ENCODE data around the gene PSME3IP1. TPM values are rescaled to one million over a fixed set of nuclear protein-coding genes. Genes with fewer than 3 reads are reported as not detected.
"Not testable (repeated sequence)": the region's sequence is repeated elsewhere in the genome, so short reads cannot be mapped to it uniquely, and the experiment has no call there.

The PSME3IP1 gene
- total and polyA plus RNA-seq, 2 experiments from 2014 or later, result 64.2 to 73.2 TPM

DNA sequence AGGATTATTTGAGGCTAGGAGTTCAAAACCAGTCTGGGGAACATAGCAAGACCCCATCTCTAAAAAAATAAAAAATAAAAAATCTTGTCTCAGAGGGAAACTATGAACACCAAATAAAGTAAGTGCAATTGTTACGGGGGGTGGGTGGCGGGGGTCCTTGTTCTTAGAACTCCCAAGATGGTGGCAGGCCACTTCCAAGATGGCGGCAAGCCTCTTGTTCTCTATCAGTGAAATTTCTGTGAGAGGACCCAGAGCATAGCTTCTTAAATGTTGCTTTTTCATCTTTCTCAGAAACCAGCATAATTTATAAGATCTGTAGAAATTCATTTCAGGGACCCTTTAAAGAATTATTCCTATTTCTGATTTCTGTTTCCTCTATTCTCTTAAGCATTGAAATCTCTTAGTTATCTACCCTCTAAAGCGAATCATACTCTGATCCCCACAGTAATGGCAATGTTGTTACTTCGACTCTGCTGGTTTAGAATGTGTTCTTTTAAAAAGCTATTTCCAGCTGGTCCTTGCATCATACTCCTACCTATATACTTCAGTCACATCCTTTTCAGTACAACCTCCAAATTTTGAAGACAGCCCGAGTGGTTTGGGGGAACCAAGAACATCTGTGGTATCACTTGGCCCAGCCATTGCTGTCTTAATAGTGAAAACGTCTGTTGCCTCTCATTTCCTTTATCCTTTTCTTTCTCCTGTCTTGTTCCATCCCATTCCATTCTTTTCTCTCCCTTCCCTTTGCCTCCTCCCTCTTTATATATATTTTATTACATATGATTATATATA lies 16.5 kb upstream of the PSME3IP1 start:
- H3K27ac ChIP-seq, result no peak overlapping the region
- no peak for DNase-seq (ENCODE audit: low spot score)
- no peaks in the 10 kb centered on the region for H3K4me1 ChIP-seq (ENCODE audit: insufficient read depth)
- H3K9me2 ChIP-seq (replicated peaks; ENCODE audit: insufficient read depth), result no peaks in the 10 kb centered on the region
- peaks cover 57% of the 10 kb centered on the region for H3K79me2 ChIP-seq
- H3K36me3 ChIP-seq (replicated peaks; ENCODE audit: insufficient read depth, low read depth), result no peaks in the 10 kb centered on the region
- TF ChIP-seq, protein P1, sequence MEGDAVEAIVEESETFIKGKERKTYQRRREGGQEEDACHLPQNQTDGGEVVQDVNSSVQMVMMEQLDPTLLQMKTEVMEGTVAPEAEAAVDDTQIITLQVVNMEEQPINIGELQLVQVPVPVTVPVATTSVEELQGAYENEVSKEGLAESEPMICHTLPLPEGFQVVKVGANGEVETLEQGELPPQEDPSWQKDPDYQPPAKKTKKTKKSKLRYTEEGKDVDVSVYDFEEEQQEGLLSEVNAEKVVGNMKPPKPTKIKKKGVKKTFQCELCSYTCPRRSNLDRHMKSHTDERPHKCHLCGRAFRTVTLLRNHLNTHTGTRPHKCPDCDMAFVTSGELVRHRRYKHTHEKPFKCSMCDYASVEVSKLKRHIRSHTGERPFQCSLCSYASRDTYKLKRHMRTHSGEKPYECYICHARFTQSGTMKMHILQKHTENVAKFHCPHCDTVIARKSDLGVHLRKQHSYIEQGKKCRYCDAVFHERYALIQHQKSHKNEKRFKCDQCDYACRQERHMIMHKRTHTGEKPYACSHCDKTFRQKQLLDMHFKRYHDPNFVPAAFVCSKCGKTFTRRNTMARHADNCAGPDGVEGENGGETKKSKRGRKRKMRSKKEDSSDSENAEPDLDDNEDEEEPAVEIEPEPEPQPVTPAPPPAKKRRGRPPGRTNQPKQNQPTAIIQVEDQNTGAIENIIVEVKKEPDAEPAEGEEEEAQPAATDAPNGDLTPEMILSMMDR (IDR thresholded peaks at IDR 0.05; ENCODE audit: poor library complexity), result no peak
- no peak overlapping the region for H3K4me3 ChIP-seq
- 96% methylated on average over 7 of the region's 7 CpGs for WGBS (ENCODE audit: low lambda C conversion rate, missing lambda C conversion rate)
- no peaks in the 10 kb centered on the region for H3K9me3 ChIP-seq (ENCODE audit: low read depth)
- H2AFZ ChIP-seq, result no peak overlapping the region
- no peak overlapping the region for H3K4me2 ChIP-seq
- peaks cover 15% of the 10 kb centered on the region for H4K20me1 ChIP-seq (ENCODE audit: insufficient read depth, poor library complexity, severe bottlenecking)
- H3K27me3 ChIP-seq, result no peaks in the 10 kb centered on the region

DNA sequence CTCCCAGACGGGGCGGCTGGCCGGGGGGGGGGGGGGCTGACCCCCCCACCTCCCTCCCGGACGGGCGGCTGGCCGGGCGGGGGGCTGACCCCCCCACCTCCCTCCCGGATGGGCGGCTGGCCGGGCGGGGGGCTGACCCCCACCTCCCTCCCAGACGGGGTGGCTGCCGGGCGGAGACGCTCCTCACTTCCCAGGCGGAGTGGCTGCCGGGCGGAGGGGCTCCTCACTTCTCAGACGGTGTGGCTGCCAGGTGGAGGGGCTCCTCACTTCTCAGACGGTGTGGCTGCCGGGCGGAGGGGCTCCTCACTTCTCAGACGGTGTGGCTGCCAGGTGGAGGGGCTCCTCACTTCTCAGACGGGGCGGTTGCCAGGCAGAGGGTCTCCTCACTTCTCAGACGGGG lies 15.1 kb upstream of the PSME3IP1 start:
- not testable (repeated sequence) for H3K27me3 ChIP-seq; H2AFZ ChIP-seq; H3K27ac ChIP-seq; H3K36me3 ChIP-seq (replicated peaks; ENCODE audit: insufficient read depth, low read depth); DNase-seq (ENCODE audit: low spot score); H3K4me2 ChIP-seq; H3K4me3 ChIP-seq; H3K9me3 ChIP-seq (ENCODE audit: low read depth); H3K9me2 ChIP-seq (replicated peaks; ENCODE audit: insufficient read depth); H3K4me1 ChIP-seq (ENCODE audit: insufficient read depth)
- WGBS (ENCODE audit: low lambda C conversion rate, missing lambda C conversion rate), result 96% methylated on average over 9 of the region's 27 CpGs
- Histone ChIP-seq H3K79me2 (peaks cover 69% of the 10 kb centered on the region), H4K20me1 (ENCODE audit: insufficient read depth, poor library complexity, severe bottlenecking) (peaks cover 27% of the 10 kb centered on the region)

DNA sequence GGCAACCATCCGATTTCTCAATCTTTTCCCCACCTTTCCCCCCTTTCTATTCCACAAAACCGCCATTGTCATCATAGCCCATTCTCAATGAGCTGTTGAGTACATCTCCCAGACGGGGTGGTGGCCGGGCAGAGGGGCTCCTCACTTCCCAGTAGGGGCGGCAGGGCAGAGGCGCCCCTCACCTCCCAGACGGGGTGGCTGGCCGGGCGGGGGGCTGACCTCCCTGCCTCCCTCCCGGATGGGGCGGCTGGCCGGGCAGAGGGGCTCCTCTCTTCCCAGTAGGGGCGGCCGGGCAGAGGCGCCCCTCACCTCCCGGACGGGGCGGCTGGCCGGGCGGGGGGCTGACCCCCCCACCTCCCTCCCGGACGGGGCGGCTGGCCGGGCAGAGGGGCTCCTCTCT lies 14.5 kb upstream of the PSME3IP1 start:
- H3K36me3 ChIP-seq (replicated peaks; ENCODE audit: insufficient read depth, low read depth); H3K4me1 ChIP-seq (ENCODE audit: insufficient read depth); H3K9me3 ChIP-seq (ENCODE audit: low read depth); H3K27me3 ChIP-seq; H3K4me3 ChIP-seq; H3K4me2 ChIP-seq; H3K9me2 ChIP-seq (replicated peaks; ENCODE audit: insufficient read depth); H2AFZ ChIP-seq; DNase-seq (ENCODE audit: low spot score); H3K27ac ChIP-seq: not testable (repeated sequence)
- Histone ChIP-seq H4K20me1 (ENCODE audit: insufficient read depth, poor library complexity, severe bottlenecking) (peaks cover 30% of the 10 kb centered on the region), H3K79me2 (peaks cover 75% of the 10 kb centered on the region)
- WGBS (ENCODE audit: low lambda C conversion rate, missing lambda C conversion rate), result 90% methylated on average over 7 of the region's 24 CpGs

DNA sequence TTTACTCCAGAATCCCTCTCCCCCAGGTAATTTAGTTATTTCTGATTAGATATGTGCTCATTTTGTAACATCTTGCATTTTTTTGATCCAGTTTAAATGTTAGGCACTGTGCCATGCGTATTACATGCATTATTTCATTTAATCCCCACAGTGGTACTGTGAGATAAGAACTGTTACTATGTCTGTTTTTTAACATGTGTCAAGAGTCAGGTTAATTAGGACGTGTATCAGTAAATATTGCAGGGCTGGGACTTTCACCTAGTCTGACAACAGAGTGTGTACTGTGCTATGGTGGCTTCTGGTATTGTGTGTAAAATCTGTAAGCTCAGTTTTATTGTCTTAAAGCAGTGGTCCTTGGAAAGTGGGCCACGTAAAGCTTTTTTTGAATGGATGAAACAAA lies 10.9 kb upstream of the PSME3IP1 start:
- H2AFZ ChIP-seq, result no peak overlapping the region
- TF ChIP-seq, protein P1 (IDR thresholded peaks at IDR 0.05; ENCODE audit: poor library complexity), result no peak
- no peak for TF ChIP-seq EZH2phosphoT487 (IDR thresholded peaks at IDR 0.05; ENCODE audit: low read depth, severe bottlenecking, unreplicated experiment)
- no peak for TF ChIP-seq EZH2 (IDR thresholded peaks at IDR 0.05; ENCODE audit: borderline replicate concordance)
- H3K4me3 ChIP-seq, result no peak overlapping the region
- WGBS (ENCODE audit: low lambda C conversion rate, missing lambda C conversion rate), result 49% methylated on average over 3 of the region's 3 CpGs
- H3K27ac ChIP-seq, result peak overlapping the region; percentile 31
- no peaks in the 10 kb centered on the region for H3K9me2 ChIP-seq (replicated peaks; ENCODE audit: insufficient read depth)
- peaks cover 13% of the 10 kb centered on the region for H3K4me1 ChIP-seq (ENCODE audit: insufficient read depth)
- H4K20me1 ChIP-seq (ENCODE audit: insufficient read depth, poor library complexity, severe bottlenecking), result peaks cover 54% of the 10 kb centered on the region
- H3K9me3 ChIP-seq (ENCODE audit: low read depth), result no peaks in the 10 kb centered on the region
- H3K79me2 ChIP-seq, result peaks cover 75% of the 10 kb centered on the region
- DNase-seq (ENCODE audit: low spot score), result no peak
- no peaks in the 10 kb centered on the region for H3K36me3 ChIP-seq (replicated peaks; ENCODE audit: insufficient read depth, low read depth)
- H3K27me3 ChIP-seq, result no peaks in the 10 kb centered on the region
- peak overlapping the region; percentile 27 for H3K4me2 ChIP-seq
